Activated CD4-positive, alpha-beta memory T cell treated with anti-CD3 and anti-CD28 coated beads, Interleukin-2, amount 10 ng/mL, durations not matched to agents 7 days and 5 days (primary cell): ENCODE measurements around the gene PRKD1. TPM values are rescaled to one million over a fixed set of nuclear protein-coding genes. Genes with fewer than 3 reads are reported as not detected.

ENCODE experiments used
- CTCF ChIA-PET: fragments of 350-600 bp; sonication (Branson Sonifier 250); formaldehyde crosslinking; loops from one replicate; lab custom pipeline; 2021; ENCODE audit warnings: antibody characterized with exemption, inconsistent platforms; lab: Charles Lee
- POLR2A ChIA-PET: fragments of 350-600 bp; sonication (Branson Sonifier 250); formaldehyde crosslinking; loops from one replicate; lab custom pipeline; 2021; ENCODE audit warnings: antibody characterized with exemption; lab: Charles Lee
- DNase-seq: peaks from one replicate; pipeline ENCODE4 v3.0.0-alpha.2; 2020
- H3K27ac Mint-ChIP-seq: one replicate; pipeline ENCODE4 v1.8.0; 2021; ENCODE audit warnings: mild to moderate bottlenecking, mixed read lengths
- H3K27me3 Mint-ChIP-seq: one replicate; pipeline ENCODE4 v1.8.0; 2021; ENCODE audit warnings: mixed read lengths
- H3K36me3 Mint-ChIP-seq: one replicate; pipeline ENCODE4 v1.8.0; 2021; ENCODE audit warnings: low read depth, mixed read lengths
- H3K4me1 Mint-ChIP-seq: one replicate; pipeline ENCODE4 v1.8.0; 2021; ENCODE audit warnings: mixed read lengths
- H3K4me3 Mint-ChIP-seq: one replicate; pipeline ENCODE4 v1.8.0; 2021; ENCODE audit warnings: mild to moderate bottlenecking, mixed read lengths
- H3K9me3 Mint-ChIP-seq: one replicate; pipeline ENCODE4 v1.8.0; 2021; ENCODE audit warnings: mixed read lengths
- total RNA-seq, 2 experiments: library from RNA; stranded (reverse); gene quantifications; one replicate each; pipeline ENCODE4 v1.2.3, GENCODE V29; 2021

Gene PRKD1
- total RNA-seq, 2 experiments from 2014 or later = not detected

- CTCF ChIA-PET = no interaction called here
- Mint-ChIP-seq H3K36me3 (no peaks in the 10 kb centered on the region), H3K4me3 (no peak overlapping the region), H3K27me3 (no peaks in the 10 kb centered on the region), H3K4me1 (no peaks in the 10 kb centered on the region), H3K27ac (no peak overlapping the region), H3K9me3 (peaks cover 16% of the 10 kb centered on the region)
- POLR2A ChIA-PET = no interaction called here
- no peak for DNase-seq
Measured at GRCh38 chr14:29603696-29604095, 324.0 kb downstream of the PRKD1 start.

DNA sequence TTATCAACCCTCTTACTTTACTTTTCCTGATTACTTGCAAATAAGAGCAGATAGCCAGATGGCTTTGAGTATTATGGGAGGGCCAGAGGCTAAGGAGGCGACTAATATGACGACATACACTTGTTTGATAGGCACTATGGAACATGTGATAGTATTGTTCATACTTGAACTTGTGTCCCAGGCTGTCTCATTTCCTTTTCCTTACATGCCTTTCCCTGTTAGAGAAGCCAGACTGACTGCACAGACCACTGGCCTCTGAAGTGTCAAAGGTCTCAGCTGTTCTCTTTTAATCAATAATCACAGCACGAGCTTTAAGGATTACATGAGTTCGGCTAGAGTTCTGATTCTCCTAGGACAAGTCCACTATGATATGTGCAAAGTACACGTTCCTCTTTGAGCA, 326.0 kb downstream of the PRKD1 start:
- Mint-ChIP-seq H3K36me3 (no peaks in the 10 kb centered on the region), H3K4me3 (no peak overlapping the region), H3K27ac (no peak overlapping the region), H3K4me1 (no peaks in the 10 kb centered on the region), H3K27me3 (no peaks in the 10 kb centered on the region), H3K9me3 (peaks cover 10% of the 10 kb centered on the region)
- DNase-seq = no peak
- ChIA-PET CTCF (no interaction called here), POLR2A (no interaction called here)

- Mint-ChIP-seq H3K27ac (no peak overlapping the region), H3K36me3 (no peaks in the 10 kb centered on the region), H3K4me1 (no peaks in the 10 kb centered on the region), H3K27me3 (no peaks in the 10 kb centered on the region), H3K9me3 (peaks cover 8% of the 10 kb centered on the region), H3K4me3 (no peak overlapping the region)
- ChIA-PET POLR2A (no interaction called here), CTCF (no interaction called here)
- DNase-seq = no peak
Measured at GRCh38 chr14:29587761-29588470, 339.7 kb downstream of the PRKD1 start.

GRCh38 chr14:29587046-29587445, 340.6 kb downstream of the PRKD1 start:
- Mint-ChIP-seq H3K27me3 (no peaks in the 10 kb centered on the region), H3K4me3 (no peak overlapping the region), H3K9me3 (peaks cover 15% of the 10 kb centered on the region), H3K36me3 (no peaks in the 10 kb centered on the region), H3K27ac (no peak overlapping the region), H3K4me1 (no peaks in the 10 kb centered on the region)
- POLR2A ChIA-PET = no interaction called here
- CTCF ChIA-PET = no interaction called here
- DNase-seq = no peak

DNA sequence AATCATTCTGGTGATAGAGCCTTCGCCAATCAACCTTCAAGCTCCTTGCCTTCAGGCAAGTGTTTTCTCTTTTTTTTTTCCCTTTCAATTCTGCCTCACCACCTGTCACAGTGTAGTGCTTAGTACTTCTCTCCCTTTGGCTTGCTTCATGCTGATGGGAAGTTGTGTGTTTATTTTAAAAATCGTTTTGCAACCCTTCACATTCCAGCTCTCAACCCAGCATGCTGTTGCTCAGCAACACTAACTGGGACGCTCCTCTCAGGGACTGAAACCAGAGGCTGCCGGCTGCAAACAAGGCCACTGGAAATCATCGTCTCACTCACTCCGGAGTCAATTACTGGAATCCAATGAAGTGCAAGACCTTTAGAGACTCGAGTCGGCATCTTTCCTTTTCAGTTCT, 342.7 kb downstream of the PRKD1 start:
- no peaks in the 10 kb centered on the region for H3K36me3 Mint-ChIP-seq
- no peaks in the 10 kb centered on the region for H3K27me3 Mint-ChIP-seq
- no peak for DNase-seq
- H3K9me3 Mint-ChIP-seq = peaks cover 18% of the 10 kb centered on the region
- ChIA-PET CTCF (no interaction called here), POLR2A (no interaction called here)
- H3K27ac Mint-ChIP-seq = no peak overlapping the region
- H3K4me1 Mint-ChIP-seq = no peaks in the 10 kb centered on the region
- H3K4me3 Mint-ChIP-seq = no peak overlapping the region

DNA sequence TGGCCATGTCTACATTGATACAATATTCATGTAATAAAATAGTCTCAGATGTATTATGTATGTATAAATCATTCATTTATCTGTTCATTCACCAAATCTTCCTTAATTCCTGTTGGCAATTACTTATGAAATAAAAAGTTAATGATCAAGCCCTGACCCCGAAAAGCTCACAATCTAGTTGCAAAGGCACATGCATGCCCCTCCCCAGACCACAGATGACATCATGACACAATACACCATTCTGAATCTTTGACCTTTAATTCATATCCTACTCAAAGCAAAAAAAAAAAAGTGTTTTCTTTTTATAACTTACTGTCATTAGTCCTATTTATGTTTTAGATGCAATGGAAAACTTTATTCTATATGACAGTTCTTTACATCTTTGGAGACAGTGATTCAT, 346.9 kb downstream of the PRKD1 start:
- ChIA-PET CTCF (no interaction called here), POLR2A (no interaction called here)
- H3K4me1 Mint-ChIP-seq = no peaks in the 10 kb centered on the region
- no peaks in the 10 kb centered on the region for H3K27me3 Mint-ChIP-seq
- no peak overlapping the region for H3K27ac Mint-ChIP-seq
- DNase-seq = no peak
- H3K36me3 Mint-ChIP-seq = no peaks in the 10 kb centered on the region
- H3K9me3 Mint-ChIP-seq = peaks cover 16% of the 10 kb centered on the region
- no peak overlapping the region for H3K4me3 Mint-ChIP-seq

DNA sequence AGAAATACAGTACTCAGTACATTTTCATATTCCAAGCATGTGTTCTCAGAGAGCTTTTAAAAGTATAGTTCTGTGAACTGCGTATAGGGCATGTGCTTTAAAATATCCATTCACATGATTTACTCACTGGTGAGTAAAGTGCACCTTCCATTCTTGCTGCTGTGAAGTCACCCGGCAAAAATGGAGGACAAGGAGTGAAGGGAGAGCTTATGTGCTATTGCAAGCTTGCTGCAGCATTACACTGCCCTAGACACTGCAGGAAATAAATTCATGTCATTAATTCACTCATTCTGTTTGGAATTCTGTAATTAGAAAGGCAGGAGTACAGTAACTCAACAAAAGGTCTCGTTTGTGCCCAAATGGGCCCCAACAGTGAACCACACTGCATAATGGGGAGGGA, 347.8 kb downstream of the PRKD1 start:
- Mint-ChIP-seq H3K9me3 (peaks cover 16% of the 10 kb centered on the region), H3K27ac (no peak overlapping the region)
- CTCF ChIA-PET = no interaction called here

GRCh38 chr14:29576927-29577326, 350.7 kb downstream of the PRKD1 start:
- Mint-ChIP-seq H3K4me1 (no peaks in the 10 kb centered on the region), H3K4me3 (no peak overlapping the region), H3K36me3 (no peaks in the 10 kb centered on the region), H3K27ac (no peak overlapping the region), H3K9me3 (peaks cover 12% of the 10 kb centered on the region), H3K27me3 (no peaks in the 10 kb centered on the region)
- no peak for DNase-seq
- ChIA-PET POLR2A (no interaction called here), CTCF (no interaction called here)

More for the DNA sequence above, 347.8 kb downstream of the PRKD1 start:
- POLR2A ChIA-PET = no interaction called here
- Mint-ChIP-seq H3K4me3 (no peak overlapping the region), H3K36me3 (no peaks in the 10 kb centered on the region), H3K4me1 (no peaks in the 10 kb centered on the region), H3K27me3 (no peaks in the 10 kb centered on the region)
- DNase-seq = no peak

- Mint-ChIP-seq H3K4me1 (no peaks in the 10 kb centered on the region), H3K36me3 (no peaks in the 10 kb centered on the region), H3K9me3 (peaks cover 16% of the 10 kb centered on the region), H3K27ac (no peak overlapping the region), H3K27me3 (no peaks in the 10 kb centered on the region), H3K4me3 (no peak overlapping the region)
- ChIA-PET POLR2A (no interaction called here), CTCF (no interaction called here)
- no peak for DNase-seq
Measured at GRCh38 chr14:29569194-29569593, 358.5 kb downstream of the PRKD1 start.

DNA sequence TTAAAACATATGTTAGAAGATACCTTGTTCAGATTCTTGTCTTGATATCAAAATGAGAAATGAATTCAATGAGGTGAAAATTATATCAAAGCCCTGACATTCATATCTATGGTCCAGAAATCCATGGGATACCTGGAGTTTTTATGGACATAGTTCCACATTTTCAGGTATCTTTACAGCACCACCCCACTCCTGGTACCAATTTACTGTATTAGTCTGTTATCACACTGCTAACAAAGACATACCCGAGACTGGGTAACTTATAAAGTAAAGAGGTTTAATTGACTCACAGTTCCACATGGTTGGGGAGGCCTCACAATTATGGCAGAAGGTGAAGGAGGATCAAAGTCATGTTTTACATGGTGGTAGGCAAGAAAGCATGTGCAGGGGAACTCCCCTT, 361.5 kb downstream of the PRKD1 start:
- ChIA-PET CTCF (no interaction called here), POLR2A (no interaction called here)
- Mint-ChIP-seq H3K36me3 (no peaks in the 10 kb centered on the region), H3K4me1 (no peaks in the 10 kb centered on the region), H3K27me3 (no peaks in the 10 kb centered on the region), H3K9me3 (peaks cover 17% of the 10 kb centered on the region), H3K4me3 (no peak overlapping the region), H3K27ac (no peak overlapping the region)
- DNase-seq = no peak

- H3K4me1 Mint-ChIP-seq = no peaks in the 10 kb centered on the region
- ChIA-PET CTCF (no interaction called here), POLR2A (no interaction called here)
- H3K9me3 Mint-ChIP-seq = peaks cover 2% of the 10 kb centered on the region
- H3K27ac Mint-ChIP-seq = no peak overlapping the region
- DNase-seq = no peak
- no peaks in the 10 kb centered on the region for H3K27me3 Mint-ChIP-seq
- no peaks in the 10 kb centered on the region for H3K36me3 Mint-ChIP-seq
- no peak overlapping the region for H3K4me3 Mint-ChIP-seq
Measured at GRCh38 chr14:29558516-29558915, 369.1 kb downstream of the PRKD1 start.

DNA sequence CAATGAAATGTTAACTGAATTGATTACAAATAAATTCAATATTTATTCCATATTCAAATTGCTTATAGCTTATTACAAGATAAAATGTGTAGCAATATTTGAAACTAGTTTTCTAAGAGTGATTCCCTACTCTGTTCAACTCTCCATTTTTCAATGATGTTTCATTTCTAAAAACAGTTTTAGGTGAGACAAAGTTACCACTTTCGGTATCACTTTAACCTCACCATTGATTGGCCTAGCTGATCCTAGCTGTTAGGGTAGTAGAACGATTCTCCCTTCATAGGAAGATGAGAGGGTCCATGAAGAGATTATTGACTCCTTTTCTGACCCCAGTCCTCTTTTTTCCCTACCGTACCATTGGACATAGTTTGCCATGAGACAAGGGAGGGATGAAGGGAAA, 373.3 kb downstream of the PRKD1 start:
- no peaks in the 10 kb centered on the region for H3K36me3 Mint-ChIP-seq
- no peaks in the 10 kb centered on the region for H3K4me1 Mint-ChIP-seq
- no peaks in the 10 kb centered on the region for H3K9me3 Mint-ChIP-seq
- H3K4me3 Mint-ChIP-seq = no peak overlapping the region
- POLR2A ChIA-PET = no interaction called here
- no peaks in the 10 kb centered on the region for H3K27me3 Mint-ChIP-seq
- no peak overlapping the region for H3K27ac Mint-ChIP-seq
- DNase-seq = no peak
- CTCF ChIA-PET = no interaction called here

GRCh38 chr14:29553427-29553826, 374.2 kb downstream of the PRKD1 start:
- H3K27me3 Mint-ChIP-seq = no peaks in the 10 kb centered on the region
- no peak overlapping the region for H3K4me3 Mint-ChIP-seq
- no peaks in the 10 kb centered on the region for H3K36me3 Mint-ChIP-seq
- H3K27ac Mint-ChIP-seq = no peak overlapping the region
- ChIA-PET CTCF (no interaction called here), POLR2A (no interaction called here)
- no peak for DNase-seq
- no peaks in the 10 kb centered on the region for H3K9me3 Mint-ChIP-seq
- H3K4me1 Mint-ChIP-seq = no peaks in the 10 kb centered on the region

DNA sequence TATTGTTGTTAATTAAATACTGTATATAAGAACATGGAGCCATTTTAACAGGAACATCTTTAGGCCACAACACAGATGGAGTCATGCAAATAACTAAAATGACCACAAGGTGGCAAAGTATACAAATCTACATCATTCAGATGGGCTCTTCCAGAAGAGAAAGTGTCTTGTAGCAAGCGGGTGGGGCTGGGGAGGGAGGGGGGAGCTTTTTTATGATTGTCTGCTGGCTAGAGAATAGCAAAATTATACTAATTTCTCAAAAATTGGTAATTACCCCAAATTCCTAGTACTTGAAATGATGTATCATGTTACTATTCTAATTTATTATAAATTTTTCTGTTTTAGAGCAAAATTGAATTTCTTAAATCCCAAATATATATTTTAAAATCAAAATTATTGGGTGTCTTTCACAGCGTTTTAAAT, 378.7 kb downstream of the PRKD1 start:
- no peaks in the 10 kb centered on the region for H3K36me3 Mint-ChIP-seq
- no peaks in the 10 kb centered on the region for H3K27me3 Mint-ChIP-seq
- ChIA-PET POLR2A (no interaction called here), CTCF (no interaction called here)
- H3K27ac Mint-ChIP-seq = no peak overlapping the region
- H3K4me3 Mint-ChIP-seq = no peak overlapping the region
- no peak for DNase-seq
- H3K9me3 Mint-ChIP-seq = no peaks in the 10 kb centered on the region
- no peaks in the 10 kb centered on the region for H3K4me1 Mint-ChIP-seq
